ENCODE results near the gene MBNL1.

Gene MBNL1

GRCh38 chr3:152386208-152386607 is 117.5 kb downstream of the MBNL1 start:
- no peak for TF ChIP-seq CTCF (IDR thresholded peaks at IDR 0.05)

DNA sequence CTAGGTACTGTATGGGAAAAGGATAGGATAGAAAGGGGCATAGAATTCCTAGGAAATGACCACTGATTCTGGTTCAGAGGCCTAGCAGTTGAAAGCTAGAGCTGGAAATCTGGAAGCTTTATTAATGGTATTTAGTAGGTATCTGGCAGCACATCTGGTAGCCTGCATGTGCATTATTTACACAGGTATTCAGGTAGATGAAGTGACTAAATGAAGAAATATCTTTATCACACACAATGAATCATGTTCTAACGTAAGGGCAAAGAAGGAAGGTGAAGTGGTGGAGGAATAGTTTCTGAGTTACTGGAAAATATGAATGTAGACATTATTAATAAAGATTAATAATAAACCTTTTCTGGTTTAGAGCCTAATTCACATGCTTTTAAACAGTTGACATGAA is 119.9 kb downstream of the MBNL1 start:
- TF ChIP-seq CTCF (IDR thresholded peaks at IDR 0.05): no peak

- TF ChIP-seq CTCF (IDR thresholded peaks at IDR 0.05): no peak
Measured at GRCh38 chr3:152389316-152389934, 120.7 kb downstream of the MBNL1 start.

GRCh38 chr3:152390647-152391046 is 121.9 kb downstream of the MBNL1 start:
- no peak for TF ChIP-seq CTCF (IDR thresholded peaks at IDR 0.05)

- TF ChIP-seq CTCF (IDR thresholded peaks at IDR 0.05): no peak
Measured at GRCh38 chr3:152391671-152392070, 122.9 kb downstream of the MBNL1 start.

GRCh38 chr3:152392272-152392880 is 123.6 kb downstream of the MBNL1 start:
- TF ChIP-seq CTCF (IDR thresholded peaks at IDR 0.05): no peak

GRCh38 chr3:152394246-152394645 is 125.5 kb downstream of the MBNL1 start:
- TF ChIP-seq CTCF (IDR thresholded peaks at IDR 0.05): no peak

Measured in LNCAP (cell line).